Esophagus squamous epithelium (tissue), 5 donors: Measurements from ENCODE around the gene VGLL4. TPM values are rescaled to one million over a fixed set of nuclear protein-coding genes. Genes with fewer than 3 reads are reported as not detected.

Source experiments
- DNase-seq: peaks from one replicate; lab custom pipeline; 2025; lab: John Stamatoyannopoulos, UW
- H3K27ac ChIP-seq, 4 donors: fragments of 200-600 bp; sonication (generic); one replicate each; pipeline ENCODE4 v1.5.1; 2016 to 2019; ENCODE audit warnings: mild to moderate bottlenecking in 1 of 4
- H3K27me3 ChIP-seq, 4 donors: fragments of 200-600 bp; sonication (generic); 1 replicate in 3 of 4; 2 replicates in 1 of 4; pipeline versions ENCODE4 v1.5.1 to v1.6.0; 2017 to 2021; ENCODE audit warnings: antibody characterized with exemption in 1 of 4
- H3K36me3 ChIP-seq, 3 donors: fragments of 200-600 bp; sonication (generic); one replicate each; pipeline ENCODE4 v1.5.1; 2016 to 2019
- H3K4me1 ChIP-seq, 3 donors: fragments of 200-600 bp; sonication (generic); one replicate each; pipeline ENCODE4 v1.5.1; 2017 to 2019
- H3K4me3 ChIP-seq, 4 donors: fragments of 200-600 bp; sonication (generic); 1 replicate in 3 of 4; 2 replicates in 1 of 4; pipeline ENCODE4 v1.5.1; 2016 to 2019; ENCODE audit warnings: mild to moderate bottlenecking in 2 of 4, moderate library complexity in 1 of 4
- H3K9me3 ChIP-seq, 3 donors: fragments of 200-600 bp; sonication (generic); one replicate each; pipeline ENCODE4 v1.5.1; 2016 to 2019
- CTCF ChIP-seq, 6 experiments: fragments of 450-650 bp in 4 of 6; fragments of 200-600 bp in 2 of 6; sonication (generic) in 2 of 6; IDR thresholded peaks; one replicate each; pipeline ENCODE4 v1.5.1; 2016 to 2019; ENCODE audit warnings: antibody characterized with exemption in 6 of 6, mild to moderate bottlenecking in 4 of 6, moderate library complexity in 4 of 6
- POLR2A ChIP-seq, 4 donors: fragments of 450-650 bp; IDR thresholded peaks; one replicate each; pipeline ENCODE4 v1.6.1; 2017; ENCODE audit warnings: antibody characterized with exemption in 4 of 4, mild to moderate bottlenecking in 4 of 4, moderate library complexity in 3 of 4
- WGBS, 2 donors: methylation state at CpG; one replicate each; pipeline ENCODE4 v1.1.5; 2018; 5-methylcytosine and 5-hydroxymethylcytosine counted together
- intact Hi-C: fragments of 100-400 bp; cut with DNase I; formaldehyde crosslinking; loops from one replicate; pipeline ENCODE4 v1.15.0; 2022
- total RNA-seq, 4 donors: library from RNA; depleted of rRNA; stranded (reverse); fragments of >200 nt; gene quantifications; one replicate each; pipeline ENCODE4 v1.1.0, GENCODE V29; 2016
- donor health status: DM: yes; HTN: yes; CAD: no.

Gene VGLL4
- total RNA-seq, 4 donors from 2014 or later: 31.8 to 50.0 (median 44.5) TPM

GRCh38 chr3:11625376-11626083, 18.2 kb downstream of the VGLL4 start:
- H3K4me3 ChIP-seq: no peak overlapping the region
- peaks cover 12 to 78% (median 24%) of the 10 kb centered on the region in 3 donors for H3K4me1 ChIP-seq
- intact Hi-C loops: no loop called here
- H3K27me3 ChIP-seq: no peaks in the 10 kb centered on the region
- H3K36me3 ChIP-seq: no peaks in the 10 kb centered on the region
- H3K27ac ChIP-seq: peak overlapping the region in 1 of 4 donors; percentile 47
- no peaks in the 10 kb centered on the region for H3K9me3 ChIP-seq
- TF ChIP-seq POLR2A (IDR thresholded peaks at IDR 0.05): no peak
- TF ChIP-seq CTCF (IDR thresholded peaks at IDR 0.05): no peak
- 74 to 83% methylated on average over 5 of the region's 5 CpGs for WGBS, 2 donors
- DNase-seq: no peak

DNA sequence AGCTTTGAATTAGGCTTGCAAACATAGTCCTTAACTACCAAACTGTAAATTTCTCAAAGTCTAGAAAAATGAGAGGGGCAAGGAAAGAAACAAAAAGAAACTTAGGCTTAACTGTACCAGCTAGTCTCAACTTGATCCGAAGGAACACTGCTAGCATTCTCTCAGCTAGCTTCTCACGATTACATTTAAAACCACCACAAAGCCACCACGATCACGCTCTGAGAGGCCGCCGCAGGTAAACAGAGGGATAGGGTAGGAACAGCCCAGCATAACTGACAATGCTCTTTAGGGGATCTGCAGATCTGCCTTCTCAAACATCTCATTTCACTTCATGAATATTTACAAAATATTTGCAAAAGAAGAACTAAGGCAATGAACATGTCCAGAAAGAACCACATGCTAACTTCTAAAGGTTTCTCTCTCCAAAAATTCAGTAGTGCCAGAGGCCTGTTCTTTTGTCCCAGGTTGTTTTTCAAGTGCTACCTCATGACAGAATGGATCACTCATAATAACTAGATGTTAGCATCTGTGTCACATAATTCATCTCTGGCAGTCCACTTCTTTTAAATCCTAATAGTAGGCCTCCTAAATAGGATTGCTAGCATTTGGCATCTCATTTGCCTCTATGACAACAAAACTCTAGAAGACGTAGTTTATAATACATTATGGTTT, 18.9 kb downstream of the VGLL4 start:
- WGBS, 2 donors: 72 to 77% methylated on average over 7 of the region's 7 CpGs
- Histone ChIP-seq H3K36me3 (no peaks in the 10 kb centered on the region), H3K4me3 (no peak overlapping the region), H3K4me1 (peaks cover 12 to 78% (median 24%) of the 10 kb centered on the region in 3 donors), H3K27me3 (no peaks in the 10 kb centered on the region), H3K27ac (peak overlapping the region in 1 of 4 donors; percentile 47), H3K9me3 (no peaks in the 10 kb centered on the region)
- TF ChIP-seq CTCF (IDR thresholded peaks at IDR 0.05) (no peak), POLR2A (IDR thresholded peaks at IDR 0.05) (no peak)
- DNase-seq: no peak
- intact Hi-C loops: no loop called here

GRCh38 chr3:11624161-11624560, 19.6 kb downstream of the VGLL4 start:
- Histone ChIP-seq H3K27ac (peak overlapping the region in 1 of 4 donors; percentile 47), H3K36me3 (no peaks in the 10 kb centered on the region), H3K9me3 (no peaks in the 10 kb centered on the region), H3K27me3 (no peaks in the 10 kb centered on the region), H3K4me3 (no peak overlapping the region), H3K4me1 (peaks cover 7 to 78% (median 20%) of the 10 kb centered on the region in 3 donors)
- DNase-seq: no peak
- 58 to 63% methylated on average over 8 of the region's 8 CpGs for WGBS, 2 donors
- intact Hi-C loops: no loop called here
- TF ChIP-seq POLR2A (IDR thresholded peaks at IDR 0.05) (no peak), CTCF (IDR thresholded peaks at IDR 0.05) (no peak)

- intact Hi-C loops: no loop called here
- Histone ChIP-seq H3K27ac (no peak overlapping the region), H3K4me3 (no peak overlapping the region), H3K9me3 (no peaks in the 10 kb centered on the region), H3K36me3 (no peaks in the 10 kb centered on the region), H3K27me3 (no peaks in the 10 kb centered on the region), H3K4me1 (peaks cover 7 to 81% (median 20%) of the 10 kb centered on the region in 3 donors)
- DNase-seq: no peak
- TF ChIP-seq CTCF (IDR thresholded peaks at IDR 0.05) (no peak), POLR2A (IDR thresholded peaks at IDR 0.05) (no peak)
- 87 to 90% methylated on average over 9 of the region's 9 CpGs for WGBS, 2 donors
Measured at GRCh38 chr3:11622586-11623550, 20.8 kb downstream of the VGLL4 start.
